ENCODE data around the gene ATXN1L. TPM values are rescaled to one million over a fixed set of nuclear protein-coding genes. Genes with fewer than 3 reads are reported as not detected.

Gene ATXN1L, protein sequence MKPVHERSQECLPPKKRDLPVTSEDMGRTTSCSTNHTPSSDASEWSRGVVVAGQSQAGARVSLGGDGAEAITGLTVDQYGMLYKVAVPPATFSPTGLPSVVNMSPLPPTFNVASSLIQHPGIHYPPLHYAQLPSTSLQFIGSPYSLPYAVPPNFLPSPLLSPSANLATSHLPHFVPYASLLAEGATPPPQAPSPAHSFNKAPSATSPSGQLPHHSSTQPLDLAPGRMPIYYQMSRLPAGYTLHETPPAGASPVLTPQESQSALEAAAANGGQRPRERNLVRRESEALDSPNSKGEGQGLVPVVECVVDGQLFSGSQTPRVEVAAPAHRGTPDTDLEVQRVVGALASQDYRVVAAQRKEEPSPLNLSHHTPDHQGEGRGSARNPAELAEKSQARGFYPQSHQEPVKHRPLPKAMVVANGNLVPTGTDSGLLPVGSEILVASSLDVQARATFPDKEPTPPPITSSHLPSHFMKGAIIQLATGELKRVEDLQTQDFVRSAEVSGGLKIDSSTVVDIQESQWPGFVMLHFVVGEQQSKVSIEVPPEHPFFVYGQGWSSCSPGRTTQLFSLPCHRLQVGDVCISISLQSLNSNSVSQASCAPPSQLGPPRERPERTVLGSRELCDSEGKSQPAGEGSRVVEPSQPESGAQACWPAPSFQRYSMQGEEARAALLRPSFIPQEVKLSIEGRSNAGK
- total RNA-seq, result 10 to 100 TPM; 59.7 to 66.9 (median 59.8) TPM
- total RNA-seq (2013), result 29.2 TPM

DNA sequence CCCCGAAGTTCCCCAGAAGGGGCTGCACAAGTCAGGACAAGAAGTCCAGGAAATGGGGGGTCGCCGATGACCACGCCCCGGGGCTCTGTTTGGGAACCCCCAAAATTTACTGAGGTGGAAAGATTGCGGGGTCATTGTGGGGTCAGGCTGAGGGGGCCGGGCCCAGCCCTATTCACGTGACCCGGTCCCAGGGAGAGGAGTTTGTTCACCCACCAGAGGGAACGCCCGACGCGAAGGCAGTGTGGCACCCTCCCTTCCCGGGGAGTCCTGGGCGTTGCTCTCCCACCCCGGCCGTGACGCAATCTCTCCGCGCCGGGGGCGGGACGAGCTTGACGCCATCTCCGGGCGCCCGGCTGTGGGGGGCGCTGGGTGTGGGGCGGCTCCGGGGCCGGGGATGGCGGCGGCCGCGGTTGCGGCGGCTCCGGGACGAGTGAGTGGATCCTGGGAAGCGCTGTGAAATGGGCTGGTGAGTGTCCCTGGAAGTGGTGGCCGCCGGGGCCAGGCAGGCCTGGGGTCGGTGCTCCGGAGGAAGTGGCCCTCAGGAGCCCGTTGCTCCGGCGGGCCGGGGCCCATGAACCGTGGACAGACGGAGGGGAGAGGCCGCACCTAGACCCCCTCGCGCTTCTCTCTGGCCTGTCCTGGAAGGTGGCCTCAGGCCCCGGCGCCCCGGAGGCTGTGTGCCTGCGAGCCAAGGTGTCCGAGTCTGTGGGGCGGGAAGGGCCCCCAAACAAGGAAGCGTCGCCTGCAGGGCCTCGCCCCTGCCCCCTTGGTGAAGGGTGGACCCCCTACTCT, at the start of gene ATXN1L:
Gene ATXN1L, plus strand, starts transcription at position 338 of the 792 bp plus-strand sequence. CDS start 3,765 bp downstream, outside the sequence.
- H3K4me1 Mint-ChIP-seq, result peaks cover 30 to 37% of the 10 kb centered on the region in 2 donors
- peak; percentile 96 to 97 for DNase-seq
- no peaks in the 10 kb centered on the region for H3K9me3 Mint-ChIP-seq
- H3K27me3 Mint-ChIP-seq (ENCODE audit: low read depth in 2 of 2), result no peaks in the 10 kb centered on the region
- intact Hi-C loops (cut with micrococcal nuclease), result loop anchor here (1.0 to 5.0 kb wide), 3 partner anchors 36 to 51 kb away; partner anchors contain the start of genes IST1 and ZNF821
- Histone ChIP-seq H3K4me1 (ENCODE audit: control insufficient read depth, insufficient read depth, low read length) (peaks cover 13% of the 10 kb centered on the region), H3K4me3 (ENCODE audit: low read length) (peak within 1 kb of the TSS; percentile 89), H3K9me3 (ENCODE audit: control insufficient read depth, insufficient read depth, low read length) (no peaks in the 10 kb centered on the region), H3K27me3 (ENCODE audit: control insufficient read depth, insufficient read depth, low read length) (no peaks in the 10 kb centered on the region), H3K36me3 (ENCODE audit: control insufficient read depth, insufficient read depth, low read length) (peaks cover 24% of the 10 kb centered on the region), H3K27ac (ENCODE audit: low read length) (peak within 1 kb of the TSS; percentile 88)
- peak within 1 kb of the TSS; percentile 94 to 97 for H3K27ac Mint-ChIP-seq
- peak; percentile 92 to 97 (median 93) for ATAC-seq
- TF ChIP-seq, protein P1, sequence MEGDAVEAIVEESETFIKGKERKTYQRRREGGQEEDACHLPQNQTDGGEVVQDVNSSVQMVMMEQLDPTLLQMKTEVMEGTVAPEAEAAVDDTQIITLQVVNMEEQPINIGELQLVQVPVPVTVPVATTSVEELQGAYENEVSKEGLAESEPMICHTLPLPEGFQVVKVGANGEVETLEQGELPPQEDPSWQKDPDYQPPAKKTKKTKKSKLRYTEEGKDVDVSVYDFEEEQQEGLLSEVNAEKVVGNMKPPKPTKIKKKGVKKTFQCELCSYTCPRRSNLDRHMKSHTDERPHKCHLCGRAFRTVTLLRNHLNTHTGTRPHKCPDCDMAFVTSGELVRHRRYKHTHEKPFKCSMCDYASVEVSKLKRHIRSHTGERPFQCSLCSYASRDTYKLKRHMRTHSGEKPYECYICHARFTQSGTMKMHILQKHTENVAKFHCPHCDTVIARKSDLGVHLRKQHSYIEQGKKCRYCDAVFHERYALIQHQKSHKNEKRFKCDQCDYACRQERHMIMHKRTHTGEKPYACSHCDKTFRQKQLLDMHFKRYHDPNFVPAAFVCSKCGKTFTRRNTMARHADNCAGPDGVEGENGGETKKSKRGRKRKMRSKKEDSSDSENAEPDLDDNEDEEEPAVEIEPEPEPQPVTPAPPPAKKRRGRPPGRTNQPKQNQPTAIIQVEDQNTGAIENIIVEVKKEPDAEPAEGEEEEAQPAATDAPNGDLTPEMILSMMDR (IDR thresholded peaks at IDR 0.05), result no peak
- WGBS (ENCODE audit: insufficient coverage), result under 1% methylated on average over 62 of the region's 62 CpGs
- H3K4me3 Mint-ChIP-seq, result peak within 1 kb of the TSS; percentile 94
- H3K36me3 Mint-ChIP-seq, result peaks cover 7% of the 10 kb centered on the region

DNA sequence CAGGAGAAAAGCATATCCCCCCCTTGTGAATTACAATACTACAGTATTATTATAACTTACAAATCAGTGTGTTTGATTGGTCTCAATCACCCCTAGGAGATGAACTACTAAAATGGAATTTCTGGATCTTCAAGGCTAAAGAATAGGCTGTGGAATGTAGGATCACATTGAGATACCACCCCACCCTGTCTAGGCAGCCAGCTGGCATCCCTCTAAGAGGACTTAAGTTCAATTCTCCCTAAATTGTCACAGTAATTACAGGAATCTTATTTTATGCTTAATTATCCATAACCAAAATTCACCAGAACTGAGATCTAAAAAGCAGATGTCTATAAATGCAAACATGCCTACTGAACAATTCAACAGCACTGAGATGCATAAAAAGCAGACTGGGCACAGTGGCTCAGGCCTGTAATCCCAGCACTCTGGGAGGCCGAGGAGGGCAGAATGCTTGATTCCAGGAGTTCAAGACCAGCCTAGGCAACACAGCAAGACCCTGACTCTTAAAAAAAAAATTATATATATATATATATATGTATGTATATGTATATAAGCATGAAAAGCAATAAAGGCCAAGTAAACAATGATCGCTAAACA, 49.2 kb upstream of the ATXN1L start:
- no peak overlapping the region for H3K27ac ChIP-seq (ENCODE audit: low read length)
- H3K27ac Mint-ChIP-seq, result peak overlapping the region; percentile 81 to 90

DNA sequence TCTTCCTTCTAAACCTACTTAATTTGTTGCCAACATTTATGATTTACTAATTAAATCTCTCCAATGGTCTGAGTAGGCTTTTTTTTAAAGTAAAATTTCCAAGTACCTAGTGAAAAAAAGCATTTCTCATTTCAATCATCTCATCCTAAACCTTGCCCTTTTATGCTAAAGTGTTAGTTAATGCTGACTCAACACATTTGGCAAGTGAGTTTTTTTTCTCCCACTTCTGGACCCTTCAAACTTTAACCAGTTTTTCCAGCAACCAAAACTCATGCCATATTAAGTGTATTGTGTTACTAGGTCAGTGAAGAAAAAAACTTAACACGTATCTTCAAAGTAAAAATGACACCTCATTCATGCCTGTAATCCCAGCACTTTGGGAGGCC, 42.5 kb upstream of the ATXN1L start:
- no peak overlapping the region for H3K4me3 ChIP-seq (ENCODE audit: low read length)
- 93% methylated on average over 1 of the region's 1 CpG for WGBS (ENCODE audit: insufficient coverage)
- no peak overlapping the region for H3K27ac ChIP-seq (ENCODE audit: low read length)
- DNase-seq, result no peak
- Mint-ChIP-seq H3K27me3 (ENCODE audit: low read depth in 2 of 2) (no peaks in the 10 kb centered on the region), H3K4me1 (peaks cover 10 to 27% of the 10 kb centered on the region in 2 donors), H3K36me3 (no peaks in the 10 kb centered on the region), H3K27ac (no peak overlapping the region), H3K4me3 (no peak overlapping the region), H3K9me3 (no peaks in the 10 kb centered on the region)
- TF ChIP-seq, protein P1 (IDR thresholded peaks at IDR 0.05), result no peak
- intact Hi-C loops (cut with micrococcal nuclease), result no loop called here
- peaks cover 13% of the 10 kb centered on the region for H3K4me1 ChIP-seq (ENCODE audit: control insufficient read depth, insufficient read depth, low read length)
- ATAC-seq, result no peak
- peaks cover 4% of the 10 kb centered on the region for H3K36me3 ChIP-seq (ENCODE audit: control insufficient read depth, insufficient read depth, low read length)
- no peaks in the 10 kb centered on the region for H3K9me3 ChIP-seq (ENCODE audit: control insufficient read depth, insufficient read depth, low read length)
- no peaks in the 10 kb centered on the region for H3K27me3 ChIP-seq (ENCODE audit: control insufficient read depth, insufficient read depth, low read length)

More for the DNA sequence above, 49.2 kb upstream of the ATXN1L start:
- no peaks in the 10 kb centered on the region for H3K27me3 ChIP-seq (ENCODE audit: control insufficient read depth, insufficient read depth, low read length)
- H3K9me3 ChIP-seq (ENCODE audit: control insufficient read depth, insufficient read depth, low read length), result no peaks in the 10 kb centered on the region
- intact Hi-C loops (cut with micrococcal nuclease), result no loop called here
- H3K4me3 ChIP-seq (ENCODE audit: low read length), result no peak overlapping the region
- H3K36me3 ChIP-seq (ENCODE audit: control insufficient read depth, insufficient read depth, low read length), result peaks cover 11% of the 10 kb centered on the region
- ATAC-seq (no peak), DNase-seq (no peak)
- Mint-ChIP-seq H3K36me3 (no peaks in the 10 kb centered on the region), H3K9me3 (no peaks in the 10 kb centered on the region), H3K4me3 (no peak overlapping the region), H3K4me1 (peaks cover 47 to 52% of the 10 kb centered on the region in 2 donors), H3K27me3 (ENCODE audit: low read depth in 2 of 2) (no peaks in the 10 kb centered on the region)
- TF ChIP-seq, protein P1 (IDR thresholded peaks at IDR 0.05), result no peak
- peaks cover 20% of the 10 kb centered on the region for H3K4me1 ChIP-seq (ENCODE audit: control insufficient read depth, insufficient read depth, low read length)
- WGBS (ENCODE audit: insufficient coverage), result 100% methylated on average over 2 of the region's 2 CpGs

Measured in natural killer cell (primary cell).